Duodenal mucosa (tissue), 2 donors: ENCODE measurements around the gene PDE8B.

Experiments used
- H3K27ac ChIP-seq: one replicate; pipeline ENCODE4 v1.7.0; 2013; ENCODE audit warnings: low read depth, low read length
- H3K27me3 ChIP-seq, 2 donors: one replicate each; pipeline ENCODE4 v1.7.0; 2013; ENCODE audit warnings: low read length in 2 of 2, control low read depth in 1 of 2; ENCODE audit not compliant: insufficient read depth in 2 of 2, control insufficient read depth in 1 of 2
- H3K36me3 ChIP-seq, 2 donors: one replicate each; pipeline ENCODE4 v1.7.0; 2013; ENCODE audit warnings: low read length in 2 of 2, control low read depth in 1 of 2; ENCODE audit not compliant: insufficient read depth in 2 of 2, control insufficient read depth in 1 of 2
- H3K4me1 ChIP-seq, 2 donors: one replicate each; pipeline ENCODE4 v1.7.0; 2013; ENCODE audit warnings: low read length in 2 of 2, control low read depth in 1 of 2; ENCODE audit not compliant: insufficient read depth in 2 of 2, control insufficient read depth in 1 of 2
- H3K4me3 ChIP-seq, 2 donors: one replicate each; pipeline ENCODE4 v1.7.0; 2013; ENCODE audit warnings: low read length in 2 of 2, low read depth in 1 of 2
- H3K9ac ChIP-seq, 2 donors: one replicate each; pipeline ENCODE4 v1.7.0; 2013; ENCODE audit warnings: low read length in 2 of 2, low read depth in 1 of 2
- H3K9me3 ChIP-seq, 2 donors: one replicate each; pipeline ENCODE4 v1.7.0; 2013; ENCODE audit warnings: low read length in 2 of 2, control low read depth in 1 of 2; ENCODE audit not compliant: control insufficient read depth in 1 of 2

PDE8B gene

GRCh38 chr5:77250021-77250420, 39.5 kb downstream of the PDE8B start:
- H3K36me3 ChIP-seq = no peaks in the 10 kb centered on the region
- H3K9me3 ChIP-seq = no peaks in the 10 kb centered on the region
- H3K4me1 ChIP-seq = no peaks in the 10 kb centered on the region
- H3K27ac ChIP-seq = no peak overlapping the region
- peaks cover 0 to 4% of the 10 kb centered on the region in 2 donors for H3K27me3 ChIP-seq
- H3K4me3 ChIP-seq = no peak overlapping the region
- H3K9ac ChIP-seq = no peak overlapping the region

GRCh38 chr5:77251921-77252320, 41.4 kb downstream of the PDE8B start:
- no peaks in the 10 kb centered on the region for H3K9me3 ChIP-seq
- no peaks in the 10 kb centered on the region for H3K4me1 ChIP-seq
- H3K27me3 ChIP-seq = peaks cover 0 to 4% of the 10 kb centered on the region in 2 donors
- no peaks in the 10 kb centered on the region for H3K36me3 ChIP-seq
- no peak overlapping the region for H3K9ac ChIP-seq
- no peak overlapping the region for H3K27ac ChIP-seq
- H3K4me3 ChIP-seq = no peak overlapping the region

GRCh38 chr5:77255617-77256016, 45.1 kb downstream of the PDE8B start:
- no peak overlapping the region for H3K4me3 ChIP-seq
- H3K36me3 ChIP-seq = no peaks in the 10 kb centered on the region
- no peak overlapping the region for H3K27ac ChIP-seq
- H3K9me3 ChIP-seq = no peaks in the 10 kb centered on the region
- H3K27me3 ChIP-seq = peaks cover 0 to 4% of the 10 kb centered on the region in 2 donors
- no peaks in the 10 kb centered on the region for H3K4me1 ChIP-seq
- no peak overlapping the region for H3K9ac ChIP-seq

GRCh38 chr5:77256406-77256805, 45.9 kb downstream of the PDE8B start:
- Histone ChIP-seq H3K4me3 (no peak overlapping the region), H3K4me1 (no peaks in the 10 kb centered on the region), H3K27ac (no peak overlapping the region), H3K9ac (no peak overlapping the region), H3K9me3 (no peaks in the 10 kb centered on the region), H3K27me3 (peaks cover 0 to 4% of the 10 kb centered on the region in 2 donors), H3K36me3 (no peaks in the 10 kb centered on the region)

GRCh38 chr5:77258652-77259051, 48.2 kb downstream of the PDE8B start:
- Histone ChIP-seq H3K36me3 (no peaks in the 10 kb centered on the region), H3K4me1 (no peaks in the 10 kb centered on the region), H3K4me3 (no peak overlapping the region), H3K27me3 (no peaks in the 10 kb centered on the region), H3K27ac (no peak overlapping the region), H3K9ac (no peak overlapping the region), H3K9me3 (no peaks in the 10 kb centered on the region)

GRCh38 chr5:77259476-77259875, 49.0 kb downstream of the PDE8B start:
- Histone ChIP-seq H3K27me3 (no peaks in the 10 kb centered on the region), H3K9ac (no peak overlapping the region), H3K27ac (no peak overlapping the region), H3K36me3 (no peaks in the 10 kb centered on the region), H3K4me1 (no peaks in the 10 kb centered on the region), H3K4me3 (no peak overlapping the region), H3K9me3 (no peaks in the 10 kb centered on the region)

GRCh38 chr5:77262697-77263096, 52.2 kb downstream of the PDE8B start:
- no peak overlapping the region for H3K9ac ChIP-seq
- no peak overlapping the region for H3K4me3 ChIP-seq
- no peaks in the 10 kb centered on the region for H3K9me3 ChIP-seq
- H3K27ac ChIP-seq = no peak overlapping the region
- H3K4me1 ChIP-seq = no peaks in the 10 kb centered on the region
- H3K27me3 ChIP-seq = no peaks in the 10 kb centered on the region
- no peaks in the 10 kb centered on the region for H3K36me3 ChIP-seq

- no peak overlapping the region for H3K4me3 ChIP-seq
- no peak overlapping the region for H3K27ac ChIP-seq
- no peaks in the 10 kb centered on the region for H3K36me3 ChIP-seq
These were observed 55.8 kb downstream of the PDE8B start for GRCh38 chr5:77266291-77266690.

GRCh38 chr5:77267496-77267895, 57.0 kb downstream of the PDE8B start:
- H3K4me3 ChIP-seq = no peak overlapping the region
- H3K9me3 ChIP-seq = no peaks in the 10 kb centered on the region
- no peaks in the 10 kb centered on the region for H3K36me3 ChIP-seq
- H3K27me3 ChIP-seq = peaks cover 0 to 3% of the 10 kb centered on the region in 2 donors
- H3K9ac ChIP-seq = no peak overlapping the region
- no peaks in the 10 kb centered on the region for H3K4me1 ChIP-seq
- no peak overlapping the region for H3K27ac ChIP-seq

More at GRCh38 chr5:77266291-77266690, 55.8 kb downstream of the PDE8B start:
- no peaks in the 10 kb centered on the region for H3K4me1 ChIP-seq
- H3K27me3 ChIP-seq = peaks cover 0 to 3% of the 10 kb centered on the region in 2 donors
- H3K9ac ChIP-seq = no peak overlapping the region
- no peaks in the 10 kb centered on the region for H3K9me3 ChIP-seq

- Histone ChIP-seq H3K4me3 (no peak overlapping the region), H3K27ac (no peak overlapping the region)
These were observed 61.7 kb downstream of the PDE8B start for GRCh38 chr5:77272206-77272605.

GRCh38 chr5:77277759-77278158, 67.3 kb downstream of the PDE8B start:
- Histone ChIP-seq H3K36me3 (no peaks in the 10 kb centered on the region), H3K27ac (no peak overlapping the region), H3K4me1 (no peaks in the 10 kb centered on the region), H3K4me3 (no peak overlapping the region), H3K27me3 (no peaks in the 10 kb centered on the region), H3K9me3 (no peaks in the 10 kb centered on the region), H3K9ac (no peak overlapping the region)

More at GRCh38 chr5:77272206-77272605, 61.7 kb downstream of the PDE8B start:
- Histone ChIP-seq H3K36me3 (no peaks in the 10 kb centered on the region), H3K27me3 (peaks cover 0 to 3% of the 10 kb centered on the region in 2 donors), H3K9ac (no peak overlapping the region), H3K4me1 (no peaks in the 10 kb centered on the region), H3K9me3 (no peaks in the 10 kb centered on the region)
